ENCODE results near the gene ITPR2.
"Not testable (repeated sequence)": the region's sequence is repeated elsewhere in the genome, so short reads cannot be mapped to it uniquely, and the experiment has no call there.

DNA sequence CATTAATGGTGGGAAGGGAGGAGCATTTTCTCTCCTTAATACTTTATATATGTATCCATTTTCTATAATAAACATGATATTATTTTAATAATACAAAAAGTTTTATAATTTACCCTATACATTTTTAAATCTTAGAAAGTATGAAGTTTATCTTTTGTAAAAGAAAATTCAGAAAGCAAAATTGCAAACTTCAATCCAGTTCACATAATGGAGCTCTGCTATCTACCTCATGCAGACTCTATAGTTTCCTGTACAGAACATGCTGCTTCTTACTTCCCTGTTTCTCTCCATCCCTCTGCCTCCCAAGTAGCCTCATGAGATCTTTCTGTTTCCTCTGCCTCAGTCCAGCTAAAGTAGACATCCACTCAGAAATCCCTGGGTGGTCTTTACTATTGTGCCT, 402.4 kb downstream of the ITPR2 start:
- TF ChIP-seq, protein P1, sequence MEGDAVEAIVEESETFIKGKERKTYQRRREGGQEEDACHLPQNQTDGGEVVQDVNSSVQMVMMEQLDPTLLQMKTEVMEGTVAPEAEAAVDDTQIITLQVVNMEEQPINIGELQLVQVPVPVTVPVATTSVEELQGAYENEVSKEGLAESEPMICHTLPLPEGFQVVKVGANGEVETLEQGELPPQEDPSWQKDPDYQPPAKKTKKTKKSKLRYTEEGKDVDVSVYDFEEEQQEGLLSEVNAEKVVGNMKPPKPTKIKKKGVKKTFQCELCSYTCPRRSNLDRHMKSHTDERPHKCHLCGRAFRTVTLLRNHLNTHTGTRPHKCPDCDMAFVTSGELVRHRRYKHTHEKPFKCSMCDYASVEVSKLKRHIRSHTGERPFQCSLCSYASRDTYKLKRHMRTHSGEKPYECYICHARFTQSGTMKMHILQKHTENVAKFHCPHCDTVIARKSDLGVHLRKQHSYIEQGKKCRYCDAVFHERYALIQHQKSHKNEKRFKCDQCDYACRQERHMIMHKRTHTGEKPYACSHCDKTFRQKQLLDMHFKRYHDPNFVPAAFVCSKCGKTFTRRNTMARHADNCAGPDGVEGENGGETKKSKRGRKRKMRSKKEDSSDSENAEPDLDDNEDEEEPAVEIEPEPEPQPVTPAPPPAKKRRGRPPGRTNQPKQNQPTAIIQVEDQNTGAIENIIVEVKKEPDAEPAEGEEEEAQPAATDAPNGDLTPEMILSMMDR (IDR thresholded peaks at IDR 0.05; ENCODE audit: low read depth, low read length, missing input control): not testable (repeated sequence)
- not testable (repeated sequence) for TF ChIP-seq YY1 (IDR thresholded peaks at IDR 0.05); GABPA (IDR thresholded peaks at IDR 0.05 in 1 of 2, conservative IDR thresholded peaks at IDR 0.05 in 1 of 2); HNF4G (IDR thresholded peaks at IDR 0.05); JUND (IDR thresholded peaks at IDR 0.05); FOXA1 (IDR thresholded peaks at IDR 0.05); HNF4A (conservative IDR thresholded peaks at IDR 0.05); RXRA (IDR thresholded peaks at IDR 0.05); SP1 (IDR thresholded peaks at IDR 0.05)
- TF ChIP-seq, protein P2, sequence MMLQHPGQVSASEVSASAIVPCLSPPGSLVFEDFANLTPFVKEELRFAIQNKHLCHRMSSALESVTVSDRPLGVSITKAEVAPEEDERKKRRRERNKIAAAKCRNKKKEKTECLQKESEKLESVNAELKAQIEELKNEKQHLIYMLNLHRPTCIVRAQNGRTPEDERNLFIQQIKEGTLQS (IDR thresholded peaks at IDR 0.05): not testable (repeated sequence)
- TF ChIP-seq, protein P3, sequence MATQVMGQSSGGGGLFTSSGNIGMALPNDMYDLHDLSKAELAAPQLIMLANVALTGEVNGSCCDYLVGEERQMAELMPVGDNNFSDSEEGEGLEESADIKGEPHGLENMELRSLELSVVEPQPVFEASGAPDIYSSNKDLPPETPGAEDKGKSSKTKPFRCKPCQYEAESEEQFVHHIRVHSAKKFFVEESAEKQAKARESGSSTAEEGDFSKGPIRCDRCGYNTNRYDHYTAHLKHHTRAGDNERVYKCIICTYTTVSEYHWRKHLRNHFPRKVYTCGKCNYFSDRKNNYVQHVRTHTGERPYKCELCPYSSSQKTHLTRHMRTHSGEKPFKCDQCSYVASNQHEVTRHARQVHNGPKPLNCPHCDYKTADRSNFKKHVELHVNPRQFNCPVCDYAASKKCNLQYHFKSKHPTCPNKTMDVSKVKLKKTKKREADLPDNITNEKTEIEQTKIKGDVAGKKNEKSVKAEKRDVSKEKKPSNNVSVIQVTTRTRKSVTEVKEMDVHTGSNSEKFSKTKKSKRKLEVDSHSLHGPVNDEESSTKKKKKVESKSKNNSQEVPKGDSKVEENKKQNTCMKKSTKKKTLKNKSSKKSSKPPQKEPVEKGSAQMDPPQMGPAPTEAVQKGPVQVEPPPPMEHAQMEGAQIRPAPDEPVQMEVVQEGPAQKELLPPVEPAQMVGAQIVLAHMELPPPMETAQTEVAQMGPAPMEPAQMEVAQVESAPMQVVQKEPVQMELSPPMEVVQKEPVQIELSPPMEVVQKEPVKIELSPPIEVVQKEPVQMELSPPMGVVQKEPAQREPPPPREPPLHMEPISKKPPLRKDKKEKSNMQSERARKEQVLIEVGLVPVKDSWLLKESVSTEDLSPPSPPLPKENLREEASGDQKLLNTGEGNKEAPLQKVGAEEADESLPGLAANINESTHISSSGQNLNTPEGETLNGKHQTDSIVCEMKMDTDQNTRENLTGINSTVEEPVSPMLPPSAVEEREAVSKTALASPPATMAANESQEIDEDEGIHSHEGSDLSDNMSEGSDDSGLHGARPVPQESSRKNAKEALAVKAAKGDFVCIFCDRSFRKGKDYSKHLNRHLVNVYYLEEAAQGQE (IDR thresholded peaks at IDR 0.05): not testable (repeated sequence)
- TF ChIP-seq, protein P4, sequence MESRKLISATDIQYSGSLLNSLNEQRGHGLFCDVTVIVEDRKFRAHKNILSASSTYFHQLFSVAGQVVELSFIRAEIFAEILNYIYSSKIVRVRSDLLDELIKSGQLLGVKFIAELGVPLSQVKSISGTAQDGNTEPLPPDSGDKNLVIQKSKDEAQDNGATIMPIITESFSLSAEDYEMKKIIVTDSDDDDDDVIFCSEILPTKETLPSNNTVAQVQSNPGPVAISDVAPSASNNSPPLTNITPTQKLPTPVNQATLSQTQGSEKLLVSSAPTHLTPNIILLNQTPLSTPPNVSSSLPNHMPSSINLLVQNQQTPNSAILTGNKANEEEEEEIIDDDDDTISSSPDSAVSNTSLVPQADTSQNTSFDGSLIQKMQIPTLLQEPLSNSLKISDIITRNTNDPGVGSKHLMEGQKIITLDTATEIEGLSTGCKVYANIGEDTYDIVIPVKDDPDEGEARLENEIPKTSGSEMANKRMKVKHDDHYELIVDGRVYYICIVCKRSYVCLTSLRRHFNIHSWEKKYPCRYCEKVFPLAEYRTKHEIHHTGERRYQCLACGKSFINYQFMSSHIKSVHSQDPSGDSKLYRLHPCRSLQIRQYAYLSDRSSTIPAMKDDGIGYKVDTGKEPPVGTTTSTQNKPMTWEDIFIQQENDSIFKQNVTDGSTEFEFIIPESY (IDR thresholded peaks at IDR 0.05): not testable (repeated sequence)
- TF ChIP-seq, protein P5, sequence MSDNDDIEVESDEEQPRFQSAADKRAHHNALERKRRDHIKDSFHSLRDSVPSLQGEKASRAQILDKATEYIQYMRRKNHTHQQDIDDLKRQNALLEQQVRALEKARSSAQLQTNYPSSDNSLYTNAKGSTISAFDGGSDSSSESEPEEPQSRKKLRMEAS (IDR thresholded peaks at IDR 0.05): not testable (repeated sequence)
